Fibroblast of skin of back (primary cell): Measurements from ENCODE around the gene HMGXB3.
"Not testable (repeated sequence)": the region's sequence is repeated elsewhere in the genome, so short reads cannot be mapped to it uniquely, and the experiment has no call there.

Experiments used
- DNase-seq: peaks from one replicate; pipeline ENCODE4 v3.0.0-alpha.2; 2013

HMGXB3 gene

GRCh38 chr5:150068961-150069645 is 68.6 kb downstream of the HMGXB3 start:
- DNase-seq: no peak

GRCh38 chr5:150069672-150070627 is 69.4 kb downstream of the HMGXB3 start:
- no peak for DNase-seq

GRCh38 chr5:150070821-150071220 is 70.3 kb downstream of the HMGXB3 start:
- no peak for DNase-seq

GRCh38 chr5:150073086-150073625 is 72.6 kb downstream of the HMGXB3 start:
- no peak for DNase-seq

- no peak for DNase-seq
Measured at GRCh38 chr5:150073677-150074076, 73.1 kb downstream of the HMGXB3 start.

- DNase-seq: no peak
Measured at GRCh38 chr5:150075233-150075632, 74.7 kb downstream of the HMGXB3 start.

GRCh38 chr5:150075806-150076205 is 75.3 kb downstream of the HMGXB3 start:
- no peak for DNase-seq

- DNase-seq: no peak
Measured at GRCh38 chr5:150077060-150077459, 76.5 kb downstream of the HMGXB3 start.

GRCh38 chr5:150077996-150078801 is 77.7 kb downstream of the HMGXB3 start:
- no peak for DNase-seq

GRCh38 chr5:150078802-150079689 is 78.5 kb downstream of the HMGXB3 start:
- DNase-seq: no peak

GRCh38 chr5:150079909-150080461 is 79.4 kb downstream of the HMGXB3 start:
- DNase-seq: no peak

- no peak for DNase-seq
Measured at GRCh38 chr5:150080696-150081435, 80.3 kb downstream of the HMGXB3 start.

- no peak for DNase-seq
Measured at GRCh38 chr5:150081541-150082283, 81.2 kb downstream of the HMGXB3 start.

GRCh38 chr5:150082374-150082773 is 81.8 kb downstream of the HMGXB3 start:
- no peak for DNase-seq

GRCh38 chr5:150082889-150083288 is 82.3 kb downstream of the HMGXB3 start:
- no peak for DNase-seq

GRCh38 chr5:150084754-150085153 is 84.2 kb downstream of the HMGXB3 start:
- not testable (repeated sequence) for DNase-seq

GRCh38 chr5:150085191-150085912 is 84.8 kb downstream of the HMGXB3 start:
- no peak for DNase-seq

GRCh38 chr5:150085950-150086715 is 85.6 kb downstream of the HMGXB3 start, which contains the start of gene CSF1R:
CSF1R (minus strand) TSS chr5:150086554; CDS start chr5:150086427, 127 bp downstream.
- DNase-seq: no peak
